Mucosa of gallbladder (tissue), 1 donor: ENCODE measurements around the gene LRRC7. TPM values are rescaled to one million over a fixed set of nuclear protein-coding genes. Genes with fewer than 3 reads are reported as not detected.

Source experiments
- DNase-seq: peaks from one replicate; pipeline ENCODE4 v3.0.0-alpha.2; 2020; ENCODE audit warnings: low spot score
- total RNA-seq: library from RNA; stranded (reverse); gene quantifications from one replicate; pipeline ENCODE4 v1.2.1, GENCODE V29; 2021
- donor health status: DM: no; HTN: no; CAD: no.

The LRRC7 gene
- total RNA-seq, 1 donor from 2014 or later, result 4.1 TPM

DNA sequence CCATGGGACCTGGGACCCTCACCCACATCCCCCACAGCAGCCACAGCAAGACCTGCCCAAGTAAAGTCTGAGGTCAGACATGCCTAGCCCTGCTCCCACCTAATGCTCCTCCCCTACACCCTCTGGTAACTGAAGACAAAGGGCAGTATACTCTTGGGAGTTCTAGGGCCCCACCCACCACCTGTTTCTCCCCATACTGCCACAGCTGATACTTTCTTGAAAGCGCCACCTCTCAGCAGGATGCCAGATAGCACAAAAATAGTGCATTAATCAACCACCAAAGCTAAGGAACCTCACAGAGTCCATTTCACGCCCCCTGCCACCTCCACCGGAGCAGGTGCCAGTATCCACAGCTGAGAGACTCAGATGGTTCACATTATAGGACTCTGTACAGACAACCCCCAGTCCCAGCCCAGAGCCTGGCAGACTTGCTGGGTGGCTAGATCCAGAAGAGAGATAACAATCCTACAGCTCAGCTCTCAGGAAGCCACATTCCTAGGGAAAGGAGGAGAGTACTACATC, 399.6 kb downstream of the LRRC7 start:
- no peak for DNase-seq

DNA sequence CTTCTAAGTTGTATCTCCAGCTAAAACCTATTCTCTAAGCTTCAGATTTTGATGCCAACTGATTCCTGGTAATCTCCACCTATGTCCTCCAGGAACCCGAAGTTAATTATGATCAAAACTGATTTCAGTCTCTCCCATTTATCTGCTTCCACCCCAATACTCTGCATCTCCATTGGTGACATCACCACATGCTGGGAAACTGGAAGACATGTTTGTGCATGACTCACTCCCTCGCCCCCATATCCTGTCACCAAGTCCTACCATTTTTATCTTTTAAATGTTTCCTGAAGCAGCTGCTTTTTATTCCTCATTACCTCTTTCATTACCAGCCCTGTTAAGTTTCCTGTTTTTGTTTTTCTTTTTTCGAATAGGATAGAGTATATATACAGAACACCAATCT, 409.2 kb downstream of the LRRC7 start:
- no peak for DNase-seq

DNA sequence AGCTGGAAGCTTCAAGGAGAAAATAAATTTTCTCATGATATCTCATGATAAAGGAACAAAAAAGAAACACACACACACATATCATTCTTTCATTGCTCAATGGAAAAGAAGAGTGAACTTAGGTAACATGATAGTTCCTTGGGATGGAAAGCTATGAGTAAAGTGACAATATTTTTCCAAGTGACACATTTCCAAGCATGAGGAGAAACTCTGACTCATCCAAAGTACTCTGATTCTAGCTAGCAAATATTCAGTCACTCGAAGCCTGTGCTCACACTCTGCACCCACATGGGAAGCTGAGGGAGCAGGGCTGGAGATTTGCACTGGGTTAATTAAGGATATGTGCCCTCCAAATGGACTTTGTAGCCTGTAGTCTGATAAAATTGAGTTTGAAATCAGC, 415.3 kb downstream of the LRRC7 start:
- no peak for DNase-seq

DNA sequence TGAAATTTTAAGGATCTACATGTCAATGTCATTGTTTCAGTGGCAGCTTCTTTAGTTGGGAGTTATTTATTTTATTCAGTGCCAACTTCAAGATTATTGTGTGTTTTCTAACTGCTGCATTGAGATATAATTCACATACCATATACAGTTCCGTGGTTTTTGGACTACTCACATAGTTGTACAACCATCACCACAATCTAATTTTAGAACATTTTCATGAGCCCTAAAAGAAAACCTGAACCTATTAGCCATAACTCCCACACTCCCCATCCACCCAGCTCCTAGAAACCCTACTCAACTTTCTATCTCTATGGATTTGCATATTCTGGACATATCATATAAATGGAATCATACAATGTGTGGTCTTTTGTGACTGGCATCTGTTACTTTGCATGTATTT, 417.7 kb downstream of the LRRC7 start:
- no peak for DNase-seq

DNA sequence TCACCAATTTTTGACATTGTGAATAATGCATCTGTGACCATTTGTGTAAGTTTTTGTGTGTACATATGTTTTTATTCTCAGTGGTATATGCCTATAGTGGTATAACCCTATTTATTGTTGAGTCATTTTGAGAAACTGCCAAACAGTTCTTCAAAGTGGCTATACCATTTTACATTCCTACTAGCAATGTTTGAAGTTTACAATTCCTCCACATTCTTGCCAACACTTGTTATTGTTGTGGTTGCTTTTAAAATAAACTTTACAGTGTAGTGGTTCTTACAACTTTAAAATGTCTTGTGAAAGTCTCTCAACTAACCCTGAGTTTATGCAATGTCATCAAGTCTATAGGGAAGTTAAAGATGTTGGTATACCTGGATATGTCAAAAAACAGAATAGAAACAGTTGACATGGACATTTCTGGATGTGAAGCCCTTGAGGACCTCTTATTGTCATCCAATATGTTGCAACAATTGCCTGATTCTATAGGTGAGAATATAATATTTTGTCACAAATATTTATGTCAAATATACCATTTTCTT, 418.2 kb downstream of the LRRC7 start:
- DNase-seq, result no peak

DNA sequence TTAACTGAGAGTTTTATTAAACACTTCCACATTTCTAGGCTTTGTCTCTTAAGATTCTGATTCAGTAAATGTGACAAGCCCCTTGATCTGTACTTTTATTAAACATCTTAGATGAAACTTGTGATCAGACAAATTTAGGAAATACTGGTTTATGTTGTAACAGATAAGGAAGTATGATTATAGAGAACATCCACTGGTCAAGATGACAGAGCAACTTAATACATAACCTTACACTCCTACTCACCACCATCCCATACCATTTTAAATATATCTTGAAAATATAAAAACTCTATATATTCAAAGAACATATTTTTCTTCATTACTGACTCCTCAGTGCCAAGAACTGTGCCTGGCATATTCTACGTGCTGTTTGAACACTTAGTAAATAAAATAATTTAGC, 420.2 kb downstream of the LRRC7 start:
- no peak for DNase-seq

DNA sequence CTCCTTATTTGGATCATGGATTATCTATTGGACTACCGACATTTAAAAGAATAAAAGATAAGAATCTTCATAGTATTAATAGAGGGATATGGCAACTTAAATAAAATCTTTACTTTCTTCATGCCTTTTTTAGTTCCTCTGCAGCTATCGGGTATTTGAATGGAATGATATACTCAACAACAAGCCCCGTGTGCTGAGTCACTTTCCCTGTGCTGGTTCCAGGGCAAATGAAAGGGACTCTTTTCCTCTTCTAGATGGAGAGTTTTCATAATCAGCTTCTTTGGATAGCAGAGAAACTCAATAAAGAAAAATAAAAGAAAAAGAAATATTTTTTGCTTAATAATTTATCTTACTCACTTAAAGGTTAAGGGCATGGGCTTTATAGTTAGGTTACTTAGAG, 423.9 kb downstream of the LRRC7 start:
- no peak for DNase-seq

DNA sequence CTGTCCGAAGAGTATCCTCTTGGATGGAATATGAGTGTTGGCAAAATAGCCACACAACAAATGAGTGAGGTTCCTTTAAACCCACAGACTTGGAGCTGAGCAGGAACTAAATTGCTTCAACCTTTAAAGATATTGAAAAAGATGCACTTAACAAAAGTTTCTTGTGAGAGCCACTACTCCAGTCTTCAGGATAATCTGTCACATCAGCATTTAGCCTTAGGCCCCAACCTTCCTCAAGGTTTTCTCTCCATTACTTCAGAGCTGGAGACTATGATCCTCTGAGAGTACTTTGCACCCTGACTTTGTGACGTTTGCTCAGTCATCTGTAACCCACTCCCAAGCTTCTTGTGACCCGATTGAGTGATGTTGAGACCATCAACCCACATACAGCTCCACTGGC, 424.9 kb downstream of the LRRC7 start:
- DNase-seq, result no peak

DNA sequence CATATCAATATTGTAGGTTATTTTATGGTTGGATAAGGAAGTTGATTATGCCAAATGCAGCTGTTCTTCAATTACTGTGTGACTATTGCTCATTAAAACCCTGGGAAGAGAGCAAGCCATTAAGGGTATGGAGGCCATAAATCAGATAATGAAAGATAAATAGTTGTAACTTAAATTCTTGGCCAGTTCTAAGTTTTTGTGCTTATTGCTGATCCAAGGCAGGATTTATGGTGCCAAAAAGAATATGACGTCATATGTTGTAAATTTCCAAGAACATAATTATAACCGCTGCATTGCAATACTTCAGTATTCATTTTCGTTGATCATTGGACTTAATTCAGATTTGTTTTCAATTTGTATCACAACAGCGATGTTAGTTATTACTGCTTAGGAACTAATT, 426.1 kb downstream of the LRRC7 start:
- DNase-seq, result no peak

DNA sequence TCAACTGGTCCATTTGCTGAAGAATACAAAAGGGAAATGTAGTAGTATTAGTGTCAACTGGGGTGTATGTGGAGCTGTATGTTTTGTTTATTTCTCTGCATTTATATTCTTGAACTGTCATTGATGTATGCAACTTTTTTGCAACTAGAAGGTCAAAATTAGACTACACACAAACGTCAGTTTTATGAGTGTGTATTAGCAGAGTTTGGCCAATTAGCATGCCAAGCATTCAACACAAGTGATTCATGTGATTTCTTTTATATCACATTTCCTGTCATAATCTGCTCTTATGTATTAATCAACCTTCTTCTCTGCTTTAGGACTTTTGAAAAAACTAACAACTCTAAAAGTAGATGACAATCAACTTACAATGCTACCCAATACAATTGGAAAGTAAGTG, 426.5 kb downstream of the LRRC7 start:
- no peak for DNase-seq

DNA sequence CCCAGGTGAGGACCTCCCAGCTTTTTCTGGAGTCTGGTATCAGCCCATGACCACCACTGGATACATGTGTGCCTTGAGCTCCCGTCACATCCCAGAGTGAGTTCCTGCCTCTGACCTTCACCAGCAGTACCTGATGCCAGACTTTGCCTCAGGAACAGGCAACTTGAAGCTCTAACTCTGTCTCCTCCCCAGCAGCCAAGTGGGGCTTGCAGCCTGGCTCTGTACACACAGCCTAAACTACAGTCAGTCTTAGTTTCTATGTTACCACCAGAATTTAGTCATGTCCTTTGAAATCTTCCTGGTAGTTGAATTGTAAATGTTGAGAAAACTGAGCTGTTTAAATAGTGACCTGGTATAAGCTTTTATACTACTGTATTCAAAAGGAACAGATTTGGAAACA, 431.1 kb downstream of the LRRC7 start:
- no peak for DNase-seq

DNA sequence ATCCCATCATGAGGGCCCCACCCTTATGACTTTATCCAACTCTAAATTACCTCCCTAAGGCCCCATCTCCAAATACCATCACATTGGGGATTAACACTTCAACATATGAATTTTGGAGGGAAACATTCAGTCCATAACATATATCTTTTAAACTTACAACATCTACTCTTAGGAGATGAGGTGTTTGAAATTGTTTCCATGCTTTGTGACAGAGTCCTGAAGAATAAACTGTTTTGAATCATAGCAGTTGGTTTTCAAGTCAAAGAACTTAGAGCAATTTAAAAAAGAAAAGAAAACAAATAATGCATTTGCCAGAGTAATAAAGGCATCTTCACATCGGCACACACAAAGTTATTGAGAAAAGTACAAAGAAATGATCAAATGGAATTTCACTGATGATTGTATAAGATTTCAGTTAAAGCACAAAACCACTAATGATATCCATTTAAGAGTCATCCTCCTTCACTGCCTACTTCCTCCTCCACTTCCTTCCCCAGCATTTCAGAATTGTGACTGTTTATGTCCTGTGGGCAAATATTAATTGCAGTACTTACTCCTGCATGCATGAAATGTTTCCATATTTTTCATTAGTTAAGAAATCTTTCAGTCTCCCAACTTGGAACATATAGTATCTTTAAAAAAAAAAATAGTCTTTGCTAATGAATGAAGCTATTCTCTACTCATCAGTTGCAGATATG, 435.6 kb downstream of the LRRC7 start:
- DNase-seq, result no peak

DNA sequence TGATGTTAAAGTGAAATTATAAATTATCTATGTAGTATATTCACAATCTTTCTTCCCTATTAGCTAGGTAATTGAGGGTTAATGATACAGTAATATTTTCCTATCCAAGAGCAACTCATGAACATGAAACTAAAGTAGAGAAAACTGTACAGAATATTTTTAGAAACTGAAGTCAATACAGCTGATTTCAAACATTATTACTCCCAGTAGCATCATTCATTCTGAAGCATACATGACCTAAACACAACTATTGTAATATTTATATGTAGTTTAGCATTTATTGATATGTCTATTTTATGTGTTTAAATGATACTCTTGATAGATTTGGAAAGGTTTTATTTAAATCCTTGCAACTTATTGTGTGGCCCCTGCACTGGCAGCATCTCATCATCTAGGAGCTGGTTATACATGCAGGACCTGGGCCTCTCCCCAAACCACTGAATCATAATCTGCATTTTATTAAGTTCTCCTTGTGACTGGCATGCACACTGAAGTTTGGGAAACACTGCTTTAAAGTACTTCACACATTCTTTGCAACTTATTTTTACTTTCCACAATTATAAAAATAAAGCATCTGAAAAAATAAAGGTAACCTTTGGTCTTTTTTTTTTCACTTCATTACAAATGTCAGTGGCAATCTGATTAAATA, 437.8 kb downstream of the LRRC7 start:
- no peak for DNase-seq

DNA sequence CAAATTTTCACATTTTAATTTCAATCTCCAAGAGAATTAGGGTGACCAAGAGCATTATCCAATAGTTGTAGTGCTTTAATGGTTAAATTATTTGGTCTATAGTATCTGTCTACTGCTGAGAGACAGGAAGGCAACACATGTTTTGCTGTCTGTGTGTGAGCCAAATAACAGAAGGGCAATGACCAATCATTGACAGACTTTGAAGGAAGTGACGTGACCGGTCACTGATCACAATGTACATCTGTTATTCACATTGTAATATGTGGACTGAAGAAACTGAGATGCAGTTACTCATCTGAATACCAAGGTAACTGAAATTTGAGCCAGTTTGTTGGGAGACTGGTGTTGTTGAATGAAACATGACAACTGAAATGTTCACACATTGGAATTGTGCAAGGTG, 440.9 kb downstream of the LRRC7 start:
- DNase-seq, result no peak

DNA sequence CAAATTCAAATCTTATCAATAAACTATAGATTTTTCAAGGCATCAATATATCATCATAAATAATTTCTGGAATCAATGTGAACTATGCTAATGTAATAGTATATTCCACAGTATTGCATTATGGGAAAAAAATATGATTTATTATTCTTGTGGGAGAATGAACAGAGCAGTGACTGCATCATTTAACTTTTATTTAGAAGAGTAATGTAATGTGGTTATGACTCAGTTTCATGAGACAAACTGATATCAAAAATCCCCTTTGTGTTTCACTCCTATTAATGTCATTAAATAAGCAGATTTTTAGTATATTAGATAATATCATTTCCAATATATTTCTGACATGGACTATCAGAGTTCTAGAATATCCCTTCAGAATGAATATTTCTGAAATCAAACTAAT, 450.0 kb downstream of the LRRC7 start:
- no peak for DNase-seq

DNA sequence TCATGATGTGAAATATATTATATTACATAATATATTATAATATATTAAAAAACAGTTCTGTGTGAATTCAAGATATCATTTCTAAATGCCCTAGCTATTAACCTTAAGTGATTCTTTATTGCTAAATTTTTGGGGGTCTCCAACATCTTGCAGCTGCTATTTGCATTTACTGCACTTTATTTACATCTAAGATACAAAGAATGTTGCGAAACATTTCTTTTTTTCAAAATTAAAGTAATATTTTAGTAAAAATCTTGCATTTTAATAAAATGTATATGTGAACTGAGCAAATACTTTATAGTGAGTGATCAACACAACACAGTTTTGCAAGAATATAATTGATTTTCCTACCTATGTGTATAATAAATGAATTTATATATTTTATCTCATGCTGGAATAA, 456.6 kb downstream of the LRRC7 start:
- no peak for DNase-seq

DNA sequence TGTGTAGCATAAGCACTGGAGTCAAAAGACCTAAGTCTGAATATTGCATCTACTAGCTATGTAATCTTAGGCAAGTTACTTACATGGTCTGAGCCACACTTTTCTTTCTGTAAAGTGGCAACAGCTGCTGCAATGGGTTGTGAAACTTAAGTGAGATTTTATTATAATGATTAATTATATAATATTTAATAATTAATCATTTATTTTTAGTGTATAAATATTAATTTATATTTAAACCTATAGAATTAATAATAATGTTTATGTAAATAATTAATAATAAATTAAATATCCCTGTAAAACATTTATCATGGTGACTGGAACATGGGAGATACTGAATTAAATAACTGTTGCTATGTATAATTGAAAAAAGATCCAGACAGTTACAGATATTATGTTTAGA, 457.3 kb downstream of the LRRC7 start:
- DNase-seq, result no peak

DNA sequence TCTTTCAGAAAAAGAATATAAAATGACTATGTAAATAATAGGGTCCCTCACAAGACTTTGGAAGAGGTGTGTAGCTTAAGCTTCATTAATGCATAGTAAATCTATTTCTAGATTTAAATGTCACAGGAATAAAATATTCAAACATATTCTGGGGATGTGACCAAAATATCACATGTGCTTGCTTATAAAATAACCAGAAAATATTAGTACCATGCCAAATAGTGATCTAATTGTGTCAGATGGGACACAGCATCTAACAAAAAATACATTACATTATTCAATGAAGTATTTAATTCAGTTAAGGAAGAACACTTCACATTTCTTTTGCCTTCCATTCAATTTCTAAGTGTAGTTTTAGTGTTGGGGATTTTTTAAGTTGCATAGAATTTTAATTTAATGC, 458.1 kb downstream of the LRRC7 start:
- no peak for DNase-seq

DNA sequence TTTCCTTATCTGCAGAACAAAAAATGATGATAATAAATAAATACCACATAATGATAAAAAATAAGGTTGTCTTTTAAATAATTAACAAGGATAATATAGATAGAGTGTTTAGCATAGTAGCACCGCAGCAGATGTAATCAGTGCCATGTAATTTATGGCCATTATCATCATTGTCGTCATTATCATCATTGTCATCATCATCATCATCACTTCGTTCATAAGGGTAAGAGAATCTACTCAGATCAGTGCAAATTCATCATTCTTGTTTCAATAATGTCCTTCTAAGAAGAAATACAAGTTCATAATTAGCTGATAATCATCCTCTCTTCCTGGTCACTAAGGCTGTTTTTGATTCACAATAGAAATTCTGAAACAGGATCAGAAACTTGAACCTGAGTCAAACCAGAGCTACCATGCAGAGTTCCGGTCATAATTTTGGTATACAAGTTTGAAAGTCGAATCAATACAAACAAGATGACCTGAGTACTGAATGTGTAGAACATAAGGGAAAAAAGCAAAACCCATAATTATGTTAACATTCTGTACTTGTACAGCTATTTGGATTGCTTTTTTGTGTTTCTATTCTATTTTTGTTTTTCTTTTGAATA, 465.6 kb downstream of the LRRC7 start:
- DNase-seq, result no peak

DNA sequence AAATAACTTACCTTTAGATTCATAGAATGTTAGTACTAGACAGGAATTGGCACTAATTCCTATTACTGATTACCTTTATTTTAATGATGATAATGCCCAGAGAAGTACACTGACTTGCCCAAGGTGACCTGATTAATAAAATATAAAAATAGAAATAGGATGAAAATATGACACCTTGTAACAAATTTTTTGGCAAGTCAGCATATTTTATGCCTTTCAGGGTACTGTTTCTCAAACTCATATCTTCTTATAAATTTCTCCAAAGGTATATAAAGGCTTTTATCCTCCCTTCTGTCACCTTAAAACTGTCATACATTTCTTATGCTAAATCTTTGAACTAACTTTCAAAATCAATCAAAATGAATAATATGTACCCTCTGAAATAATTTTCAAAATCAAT, 466.2 kb downstream of the LRRC7 start:
- no peak for DNase-seq

DNA sequence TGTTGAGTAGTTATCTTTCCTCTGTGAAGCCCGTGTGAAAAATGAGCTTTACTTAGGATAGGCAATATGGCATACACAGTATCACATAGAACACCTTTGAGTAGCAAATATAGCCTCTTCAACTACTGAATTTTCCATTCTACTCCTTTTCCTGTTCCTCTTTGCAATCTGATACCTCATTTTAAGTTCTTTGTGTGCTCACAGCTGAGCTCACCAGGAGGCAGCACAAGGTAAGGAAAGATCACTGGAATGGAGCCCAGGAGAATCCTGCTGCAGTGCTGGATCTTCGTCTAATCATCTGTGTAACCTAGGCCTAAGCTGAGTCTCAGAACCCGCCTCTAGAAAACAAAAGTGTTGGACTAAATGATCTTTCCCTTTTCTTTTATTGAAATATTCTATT, 466.7 kb downstream of the LRRC7 start:
- no peak for DNase-seq

DNA sequence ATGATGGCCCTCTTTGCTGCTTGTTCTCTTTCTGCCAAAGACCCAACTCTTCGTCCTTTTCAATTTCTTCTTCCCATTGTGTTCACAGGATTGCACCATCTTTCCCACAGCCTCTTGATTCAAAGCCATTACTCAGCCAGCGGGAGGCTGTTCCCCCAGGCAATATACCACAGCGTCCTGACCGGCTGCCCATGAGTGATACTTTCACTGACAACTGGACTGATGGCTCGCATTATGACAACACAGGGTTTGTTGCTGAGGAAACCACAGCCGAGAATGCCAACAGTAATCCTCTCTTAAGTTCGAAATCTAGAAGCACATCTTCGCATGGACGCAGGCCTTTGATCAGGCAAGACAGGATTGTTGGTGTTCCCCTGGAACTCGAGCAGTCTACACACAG, 470.3 kb downstream of the LRRC7 start:
- no peak for DNase-seq

DNA sequence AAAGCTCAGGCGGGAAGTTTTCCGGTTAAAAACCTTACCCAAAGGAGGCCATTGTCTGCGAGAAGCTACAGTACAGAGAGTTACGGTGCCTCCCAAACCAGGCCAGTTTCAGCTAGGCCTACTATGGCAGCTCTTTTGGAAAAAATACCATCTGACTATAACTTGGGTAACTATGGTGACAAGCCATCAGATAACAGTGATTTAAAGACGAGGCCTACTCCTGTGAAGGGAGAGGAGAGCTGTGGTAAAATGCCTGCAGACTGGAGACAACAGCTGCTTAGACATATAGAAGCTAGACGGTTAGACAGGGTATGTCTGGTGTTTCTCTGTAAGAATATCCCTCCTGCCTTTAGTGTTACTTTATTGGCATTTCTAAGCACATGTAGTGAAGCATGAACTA, 471.8 kb downstream of the LRRC7 start:
- DNase-seq, result no peak
